IPS-NIHi7 (cell line): ENCODE data around the gene TMEM131L.

ENCODE experiments used
- DNase-seq: peaks from one replicate; pipeline ENCODE4 v3.0.0; 2012; ENCODE audit warnings: mixed read lengths; ENCODE audit errors: extremely low spot score

The TMEM131L gene

DNA sequence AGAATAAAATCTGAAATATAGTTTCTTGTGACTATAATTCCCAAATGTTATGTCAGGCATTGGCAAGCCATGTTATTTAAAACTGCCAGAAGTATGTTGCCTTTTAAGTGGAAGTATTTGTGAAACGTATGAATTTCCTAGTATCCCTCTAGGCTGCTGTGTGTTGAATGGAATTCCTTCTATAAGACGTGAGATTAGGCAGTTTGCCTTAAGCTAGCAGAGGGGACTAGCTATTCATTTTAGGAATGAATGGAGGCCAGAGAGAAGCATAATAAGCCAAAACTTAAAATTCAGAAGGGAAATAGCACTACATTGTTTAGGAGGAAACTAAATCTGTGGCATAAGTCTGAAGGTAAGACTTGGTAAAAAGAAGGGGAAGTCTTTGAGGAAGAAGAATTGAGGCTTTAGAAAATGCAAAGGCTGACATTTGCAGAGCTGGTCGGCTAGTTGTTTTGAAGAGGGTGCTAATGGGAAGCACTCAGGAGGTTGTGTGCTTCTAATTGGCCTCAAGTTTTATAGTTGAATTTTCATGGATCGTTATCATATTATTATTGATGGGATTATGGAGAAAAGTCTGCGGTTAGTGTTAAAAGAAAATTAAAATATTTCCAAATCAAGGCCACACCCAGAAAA, 57.1 kb downstream of the TMEM131L start:
- no peak for DNase-seq

DNA sequence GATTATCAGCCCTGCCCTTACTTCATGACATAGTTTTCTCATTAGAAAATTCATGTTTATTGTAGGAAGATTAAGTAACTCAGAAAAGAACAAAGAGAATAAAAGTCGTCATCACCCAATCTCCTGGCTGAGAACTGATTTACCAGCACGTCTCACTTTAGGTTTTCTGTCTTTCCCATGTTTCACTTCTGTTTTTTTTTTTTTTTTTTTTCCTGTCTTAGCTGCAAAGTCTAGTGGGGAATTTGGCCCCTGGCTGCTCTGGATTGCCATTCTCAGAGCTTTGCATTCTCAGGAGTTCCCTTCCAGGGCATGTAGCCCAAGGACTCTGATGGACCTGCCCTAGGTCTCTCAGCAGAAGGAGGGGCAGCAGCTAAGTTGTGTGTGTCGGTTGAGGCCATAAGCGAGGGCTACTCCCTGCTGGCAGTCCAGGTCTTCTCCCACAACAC, 57.8 kb downstream of the TMEM131L start:
- peak; percentile 38 for DNase-seq

DNA sequence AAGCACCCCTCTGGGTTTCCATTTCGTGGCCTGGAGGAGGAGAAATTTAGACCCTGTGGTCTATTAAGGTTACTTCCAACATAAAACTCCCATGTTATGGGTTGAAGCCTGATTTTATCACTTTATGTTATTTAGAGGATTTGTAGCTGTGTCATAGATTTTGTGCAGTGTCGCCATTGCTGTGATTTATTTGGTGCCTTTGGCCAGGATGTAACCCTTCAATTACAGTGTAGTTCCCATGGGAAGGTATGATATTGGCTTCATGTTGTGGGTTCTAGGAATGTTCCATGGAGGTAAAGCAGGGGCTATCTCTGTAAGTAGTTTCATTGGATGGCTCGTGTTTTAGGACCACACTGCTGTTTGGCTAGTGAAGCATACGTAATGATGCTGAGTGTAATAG, 58.5 kb downstream of the TMEM131L start:
- DNase-seq: no peak

DNA sequence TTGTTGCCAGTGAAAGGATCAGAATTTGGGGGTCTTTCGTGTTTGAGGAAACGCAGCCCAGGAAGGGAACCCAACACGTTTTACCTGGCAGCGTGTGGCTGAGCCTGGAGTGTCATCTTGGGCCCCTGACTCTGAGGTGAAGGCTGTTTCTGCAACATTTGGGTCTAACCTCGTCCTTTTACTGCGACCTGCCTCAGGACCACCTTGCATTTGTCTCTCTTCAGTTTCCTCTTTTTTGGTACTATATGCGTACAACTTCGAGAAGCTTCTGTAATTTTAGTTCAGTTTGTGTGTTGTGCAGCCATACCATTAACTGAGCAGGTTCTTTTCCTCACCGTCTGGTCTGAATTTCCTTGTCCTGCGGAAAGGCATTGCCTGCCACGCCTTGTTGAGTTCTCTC, 61.5 kb downstream of the TMEM131L start:
- no peak for DNase-seq

DNA sequence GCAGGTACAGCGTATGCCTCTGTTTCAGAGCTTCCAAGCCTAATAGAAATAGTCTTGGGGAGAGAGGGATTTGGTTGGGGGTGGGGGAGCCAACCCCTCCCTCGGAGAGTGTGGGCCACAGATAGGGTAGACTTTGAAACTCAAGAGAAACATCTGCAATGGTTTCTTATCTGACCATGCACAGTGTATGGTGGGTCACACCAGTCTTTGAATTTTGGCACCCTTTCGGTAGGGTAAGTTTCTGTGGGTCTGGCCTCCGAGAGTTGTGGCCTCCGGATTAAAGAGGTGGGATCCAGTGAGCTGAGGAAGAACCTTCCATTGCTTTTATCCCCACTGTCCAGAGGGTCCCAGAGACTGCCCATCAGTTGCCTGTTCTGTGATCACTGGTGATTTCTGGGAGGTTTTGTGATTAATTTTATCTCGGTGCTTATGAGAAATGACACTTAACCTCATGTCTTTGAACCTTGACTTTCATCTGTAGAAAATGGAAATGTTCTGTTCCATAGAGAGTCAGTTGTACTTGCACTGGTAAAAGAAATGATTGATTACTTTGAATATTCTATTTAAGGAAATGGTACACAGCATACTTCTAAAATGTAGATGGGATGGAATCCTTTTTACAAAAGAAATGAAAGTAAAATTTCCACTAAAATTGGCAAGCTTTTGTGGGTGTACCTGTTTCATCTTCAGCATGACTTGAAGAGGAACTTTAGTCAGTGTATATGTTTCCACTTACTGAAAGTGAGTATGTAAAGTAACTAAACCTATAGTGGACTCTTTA, 62.7 kb downstream of the TMEM131L start:
- no peak for DNase-seq

DNA sequence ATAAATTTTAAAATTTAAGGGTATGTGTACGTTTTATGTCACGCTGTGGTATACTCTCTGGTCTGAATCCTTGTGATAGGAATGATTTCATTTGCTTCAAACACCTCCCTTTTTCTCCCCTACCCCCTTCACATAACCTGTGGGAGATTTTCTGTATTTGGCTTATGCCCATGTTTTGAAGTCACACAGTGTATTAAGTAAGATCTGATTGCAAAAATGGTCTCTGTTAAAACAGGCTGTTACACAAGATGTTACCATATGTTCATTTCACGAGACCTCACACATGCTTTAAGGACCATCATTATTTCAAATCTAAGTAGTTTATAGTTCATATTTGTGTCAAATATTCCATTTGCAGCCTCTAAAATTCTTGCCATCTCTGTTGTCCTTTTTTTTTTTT, 63.5 kb downstream of the TMEM131L start:
- DNase-seq: no peak

DNA sequence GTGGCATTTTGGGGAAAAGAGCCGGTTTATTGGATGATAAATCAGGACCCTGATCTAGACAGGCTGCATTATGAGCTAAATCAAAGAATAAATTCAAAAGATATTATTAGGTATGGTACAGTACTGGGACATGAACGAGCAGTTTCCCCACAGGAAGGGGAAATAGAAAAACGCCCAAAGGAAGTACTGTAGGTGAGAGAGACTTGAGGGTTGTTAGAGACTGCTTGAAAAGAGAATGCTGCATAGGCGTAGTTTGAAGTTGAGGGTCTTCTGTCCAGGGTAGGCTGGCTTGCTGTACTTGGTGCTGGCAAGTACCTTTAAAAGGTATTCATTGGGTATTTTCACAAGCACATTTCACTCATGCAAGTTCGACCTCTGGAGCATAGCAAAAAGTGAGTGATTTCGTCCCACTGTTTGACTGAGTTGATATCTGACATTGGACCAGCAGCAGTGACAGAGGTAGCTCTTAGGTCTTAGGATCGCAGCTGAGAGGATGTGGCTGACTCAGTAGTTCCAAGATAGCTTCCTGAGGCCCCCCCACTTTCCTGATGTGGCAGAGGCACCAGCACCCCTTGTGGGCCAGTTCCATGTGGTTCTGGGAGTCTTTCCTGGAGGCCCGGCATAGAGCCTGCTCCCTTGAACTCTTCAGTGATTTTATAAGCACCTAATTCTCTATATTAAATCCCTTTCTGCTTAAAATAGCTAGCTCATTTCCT, 64.3 kb downstream of the TMEM131L start:
- DNase-seq: no peak

DNA sequence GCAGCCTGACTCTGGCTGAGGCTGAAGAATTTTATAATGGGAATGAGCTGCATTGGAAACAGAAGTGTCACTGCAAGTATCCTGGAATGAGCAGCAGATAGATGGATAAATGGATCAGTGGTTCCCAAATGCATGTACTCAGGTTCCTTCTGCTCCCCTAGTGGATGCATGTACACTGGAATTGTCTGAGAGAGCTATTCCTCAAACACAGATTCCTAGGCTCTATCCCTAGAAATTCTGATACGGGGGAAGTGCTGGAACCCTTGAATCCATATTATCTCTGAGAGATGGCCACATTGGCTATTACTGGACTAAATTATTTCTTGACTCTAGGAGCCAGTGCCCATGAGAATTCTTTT, 64.8 kb downstream of the TMEM131L start:
- no peak for DNase-seq

DNA sequence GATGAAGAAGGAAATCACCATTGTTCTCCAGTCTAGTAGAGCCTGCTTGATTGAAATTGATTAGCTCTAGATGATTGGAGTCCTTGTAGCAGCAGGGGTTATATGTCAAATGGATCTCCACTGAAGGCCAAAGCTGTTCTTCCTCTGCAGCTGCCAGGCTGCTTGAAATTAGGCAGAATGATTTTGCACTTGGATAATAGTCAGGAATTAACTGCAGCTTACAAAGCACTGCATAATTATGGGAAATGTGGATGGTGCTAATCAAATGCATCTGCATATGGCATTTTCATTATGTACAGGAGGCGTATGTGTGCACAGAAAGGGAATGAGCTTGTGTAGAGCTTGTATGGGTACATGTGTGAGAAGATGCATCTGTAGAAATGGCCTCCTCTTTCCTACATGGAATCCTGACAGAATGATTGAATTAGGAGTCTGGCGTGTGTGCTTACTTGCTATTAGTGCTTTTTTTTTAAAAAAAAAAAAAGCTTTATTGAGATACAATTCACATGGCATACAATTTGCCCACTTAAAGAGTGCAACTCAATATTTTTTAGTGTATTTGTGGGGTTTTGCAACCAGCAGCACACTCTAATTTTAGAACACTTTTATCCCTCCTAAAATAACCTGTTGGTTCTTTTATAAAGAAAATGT, 65.9 kb downstream of the TMEM131L start:
- no peak for DNase-seq

DNA sequence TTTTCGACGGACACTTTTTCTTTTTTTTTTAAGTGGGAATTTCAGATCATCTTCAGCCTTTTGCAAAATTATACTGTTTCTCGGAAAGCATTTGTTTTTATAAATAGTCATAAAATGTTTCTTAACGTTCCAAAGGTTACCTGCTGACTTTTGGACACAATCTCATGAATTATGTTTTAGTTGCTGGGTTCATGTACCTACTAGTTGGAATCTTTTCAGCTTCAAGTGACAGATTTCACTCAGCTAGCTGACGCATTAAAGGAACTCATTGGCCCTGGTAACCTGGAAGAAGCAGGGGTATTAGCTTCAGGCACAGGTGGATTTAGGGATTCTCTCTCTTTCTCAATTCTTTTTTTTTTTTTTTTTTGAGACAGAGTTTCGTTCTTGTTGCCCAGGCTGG, 66.5 kb downstream of the TMEM131L start:
- DNase-seq: no peak

DNA sequence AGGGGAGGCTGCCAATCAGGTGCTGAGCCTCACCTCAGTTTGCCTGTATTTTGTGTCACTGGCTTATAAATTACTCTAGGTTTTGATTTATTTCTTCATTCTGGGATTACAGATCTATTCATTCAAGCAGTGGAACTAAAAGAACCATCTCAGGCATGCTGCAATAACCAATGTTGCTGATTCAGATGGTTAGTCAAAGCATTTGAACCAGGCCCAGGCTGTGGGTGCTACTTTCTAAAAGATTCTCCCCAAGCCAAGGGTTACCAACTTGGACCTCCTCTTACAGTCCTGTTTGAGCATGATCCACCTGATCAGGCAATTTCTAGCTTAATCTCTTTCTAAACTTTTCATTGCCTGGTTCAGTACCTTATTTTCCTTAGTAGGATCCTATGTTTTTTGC, 67.2 kb downstream of the TMEM131L start:
- DNase-seq: no peak

DNA sequence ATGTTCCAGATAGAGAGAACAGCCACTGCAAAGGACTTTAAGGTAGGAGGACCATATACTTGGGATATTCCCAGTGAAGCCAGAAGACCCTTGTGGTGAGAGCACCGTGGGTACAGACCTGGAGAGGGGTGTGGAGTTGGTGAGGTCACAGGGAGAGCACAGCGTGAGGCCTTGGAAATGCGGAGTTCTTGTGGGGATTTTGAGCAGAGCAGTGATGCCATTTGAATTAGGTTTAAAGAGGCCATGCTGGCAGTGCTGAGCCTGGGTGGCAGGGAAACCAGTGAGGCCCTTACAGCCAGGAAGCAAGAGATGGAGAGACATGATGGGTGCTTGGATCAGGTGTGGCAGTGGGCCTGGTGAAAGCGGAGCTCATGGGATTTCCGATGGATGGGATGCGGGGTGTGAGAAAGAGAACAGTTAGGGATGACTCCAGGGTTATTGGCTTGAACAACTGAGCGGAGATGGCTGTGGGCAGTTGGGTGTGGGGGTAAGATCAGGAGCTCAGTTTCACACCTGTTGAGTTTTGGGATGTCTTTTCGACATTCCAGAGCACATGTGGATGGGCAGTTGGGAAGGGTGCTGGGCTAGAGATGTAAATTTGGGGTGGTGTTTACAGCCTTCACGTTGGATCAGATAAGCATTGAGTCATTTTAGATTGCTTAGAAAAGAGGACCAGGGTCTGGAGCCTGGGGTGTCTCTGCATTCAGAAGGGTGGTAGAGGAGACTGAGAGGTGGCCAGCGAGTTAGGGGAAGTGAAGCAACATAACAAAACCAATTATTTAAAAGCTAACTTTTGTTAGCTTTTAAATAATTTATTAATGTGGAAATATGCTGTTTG, 68.9 kb downstream of the TMEM131L start:
- peak; percentile 26 for DNase-seq

DNA sequence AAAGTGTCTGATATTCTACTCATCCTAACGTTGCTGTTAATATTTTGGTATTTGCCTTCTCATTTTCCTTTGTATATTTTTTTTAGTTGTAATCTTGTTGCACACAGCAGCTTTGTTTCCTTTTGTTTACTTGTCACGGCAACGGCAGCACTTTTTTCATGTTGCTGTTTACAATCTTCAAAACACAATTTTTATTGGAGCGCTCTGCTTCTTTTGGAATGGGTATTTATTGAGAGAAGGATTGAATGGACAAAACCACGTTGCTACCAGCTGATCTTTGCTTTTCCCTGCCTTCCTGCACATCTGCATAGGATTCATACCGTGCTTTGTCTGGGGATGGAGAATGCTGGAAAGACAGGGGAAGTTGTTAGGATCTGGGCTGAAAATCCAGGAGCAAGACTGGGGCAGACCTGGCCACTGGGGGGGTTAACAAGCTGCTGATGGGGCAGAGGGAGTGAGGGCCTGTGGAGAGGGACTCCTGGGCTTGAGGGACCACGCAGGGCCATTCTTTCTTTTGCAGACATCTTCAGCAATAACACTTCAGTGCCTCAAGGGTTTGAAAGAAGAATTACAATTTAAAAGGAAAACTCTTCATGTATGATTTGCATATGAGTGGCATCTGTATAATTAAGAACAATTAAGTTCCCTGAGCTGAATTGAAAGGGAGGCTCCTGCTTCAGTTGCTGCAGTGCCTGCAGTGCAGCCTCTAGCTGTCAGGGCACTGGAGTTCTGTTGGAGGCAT, 69.8 kb downstream of the TMEM131L start:
- peak; percentile 66 for DNase-seq

DNA sequence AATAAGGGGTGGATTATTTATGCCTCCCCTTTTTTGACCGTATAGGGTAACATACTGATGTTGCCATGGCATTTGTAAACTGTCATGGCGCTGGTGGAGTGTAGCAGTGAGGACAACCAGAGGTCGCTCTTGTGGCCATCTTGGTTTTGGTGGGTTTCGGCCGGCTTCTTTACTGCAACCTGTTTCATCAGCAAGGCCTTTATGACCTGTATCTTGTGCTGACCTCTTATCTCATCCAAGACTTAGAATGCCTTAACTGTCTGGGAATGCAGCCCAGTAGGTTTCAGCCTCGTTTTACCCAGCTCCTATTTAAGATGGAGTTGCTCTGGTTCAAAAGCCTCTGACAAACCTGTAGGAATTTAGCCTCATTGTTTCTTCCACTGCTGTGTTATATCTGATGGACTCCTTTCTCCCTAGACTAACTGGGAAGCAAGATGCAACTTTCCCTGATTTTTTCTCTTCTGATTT, 71.4 kb downstream of the TMEM131L start:
- no peak for DNase-seq

DNA sequence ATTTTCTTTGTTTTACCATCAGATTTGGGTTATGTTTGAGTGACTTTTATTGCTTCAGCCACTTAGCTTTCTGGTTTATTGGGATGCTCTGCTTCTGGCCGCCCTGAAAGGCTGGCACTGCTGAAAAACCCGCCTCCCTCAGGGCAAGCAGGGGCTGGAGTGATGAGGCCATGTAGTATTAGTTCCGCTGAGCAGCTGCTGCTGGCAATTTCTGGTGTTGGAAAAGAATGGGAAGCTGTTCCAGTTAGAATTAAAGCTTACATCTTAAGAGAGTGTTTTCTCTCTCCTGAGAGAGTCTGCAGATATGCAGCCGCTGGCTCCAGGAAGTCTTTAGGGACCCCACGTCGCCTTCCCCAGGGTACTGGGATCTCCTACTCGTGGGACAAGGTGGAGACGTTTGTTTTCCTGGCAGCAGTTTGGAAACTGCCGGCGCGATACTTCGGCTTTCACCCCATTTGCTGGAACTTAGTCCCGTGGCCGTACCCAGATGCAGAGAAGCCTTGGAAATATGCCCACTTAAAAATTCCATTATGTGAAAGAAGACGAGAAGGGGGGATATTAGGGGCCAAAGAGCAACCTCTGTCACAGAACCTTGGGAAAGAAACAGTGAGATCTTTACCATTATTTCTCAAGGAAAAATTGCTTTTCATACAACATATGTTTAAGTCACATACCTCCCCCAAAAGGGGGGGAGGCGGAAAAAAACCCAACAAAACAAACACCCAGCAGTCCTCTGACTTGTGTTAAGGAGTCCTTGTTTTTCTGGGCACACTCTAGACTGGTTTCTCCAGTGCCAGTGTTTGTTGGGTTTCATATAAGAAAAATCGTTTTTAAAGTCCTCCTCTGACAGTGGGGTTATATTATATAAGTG, 72.6 kb downstream of the TMEM131L start:
- DNase-seq: no peak

DNA sequence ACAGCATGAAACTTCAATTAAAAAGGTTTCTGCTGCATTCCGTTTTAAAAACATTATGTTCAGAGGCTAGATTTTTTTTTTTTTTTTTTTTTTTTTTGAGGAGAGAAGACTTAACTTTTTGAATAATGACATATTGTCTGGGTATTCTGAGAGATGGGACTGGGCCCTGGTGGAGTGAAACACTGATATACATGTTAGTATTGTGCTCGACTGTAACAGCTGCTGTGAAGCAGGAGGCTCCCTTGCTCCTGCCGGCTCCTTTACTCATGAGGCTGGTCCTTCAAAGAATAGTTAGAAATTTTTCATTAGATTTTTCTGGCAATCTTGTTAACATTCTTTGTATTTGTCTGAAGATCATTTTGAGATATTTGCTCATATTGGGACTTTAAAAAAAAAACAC, 73.3 kb downstream of the TMEM131L start:
- DNase-seq: no peak

DNA sequence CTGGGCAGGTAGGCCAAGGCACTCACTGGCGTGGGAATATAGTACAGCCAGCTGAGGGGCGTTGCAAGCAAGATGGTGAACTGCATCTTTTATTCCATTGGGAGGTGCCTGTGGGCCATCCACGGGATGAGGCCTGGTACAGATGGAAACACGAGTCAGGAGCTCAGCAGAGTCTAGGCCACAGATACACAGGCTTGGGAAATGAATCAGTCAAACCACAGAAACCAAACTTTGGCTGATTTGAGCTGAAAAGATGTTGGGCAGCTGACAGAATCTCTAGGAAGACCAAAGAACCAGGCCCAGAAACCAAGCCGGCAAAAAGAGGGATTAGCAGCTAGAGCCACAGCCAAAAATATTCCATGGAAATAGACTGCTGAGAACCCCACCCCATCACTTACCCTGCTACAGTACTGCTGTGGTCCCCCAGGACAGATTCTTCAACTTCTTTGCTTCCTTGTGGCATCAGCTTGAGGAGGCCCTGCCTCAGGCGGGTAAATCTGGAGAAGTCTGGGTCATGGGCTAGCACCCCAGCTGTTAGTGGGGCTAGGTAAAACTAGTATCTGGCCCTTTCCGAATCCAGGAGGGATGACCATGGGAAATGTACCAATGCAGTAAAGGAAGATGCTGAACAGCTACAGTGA, 75.4 kb downstream of the TMEM131L start:
- DNase-seq: no peak

DNA sequence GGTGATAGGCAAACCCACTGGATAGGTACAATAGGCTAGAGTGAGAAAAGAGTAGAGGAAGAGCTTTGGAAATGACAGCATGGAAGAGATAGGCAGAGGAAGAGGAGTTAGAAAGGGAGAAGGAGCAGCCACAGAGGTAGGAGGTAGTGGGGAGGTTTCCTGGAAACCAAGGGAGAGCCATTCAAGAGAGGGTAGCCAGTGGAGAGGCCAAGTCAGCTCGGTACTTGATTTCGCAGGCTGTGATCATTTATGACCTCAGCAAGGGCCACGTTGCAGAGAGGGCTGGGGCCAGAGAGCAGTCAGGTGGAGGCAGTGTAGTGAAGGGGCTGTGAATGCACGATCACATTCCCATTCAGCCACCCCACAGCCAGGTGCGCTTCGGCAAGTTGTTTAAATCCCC, 76.0 kb downstream of the TMEM131L start:
- DNase-seq: no peak

DNA sequence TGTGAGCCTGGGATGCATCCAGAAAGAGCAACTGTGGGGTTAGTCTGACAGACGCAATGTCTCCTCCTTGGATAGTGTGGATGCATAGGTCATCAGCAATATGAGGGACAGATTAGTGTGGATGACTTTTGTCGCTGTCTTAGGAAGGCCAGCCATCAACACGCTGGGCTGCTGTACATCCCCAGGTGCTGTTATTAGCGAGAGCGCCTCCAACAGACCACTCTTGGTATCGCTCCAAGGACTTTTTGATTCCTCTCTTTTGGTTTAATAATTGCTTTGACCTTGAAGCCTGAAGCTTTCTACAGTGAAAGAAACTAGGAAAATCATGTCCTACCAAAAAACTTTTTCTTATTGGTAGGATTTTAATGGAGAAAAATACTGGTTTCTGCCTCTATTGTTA, 76.7 kb downstream of the TMEM131L start:
- DNase-seq: no peak
